ENCODE results near the gene EDDM3A.

The EDDM3A gene

DNA sequence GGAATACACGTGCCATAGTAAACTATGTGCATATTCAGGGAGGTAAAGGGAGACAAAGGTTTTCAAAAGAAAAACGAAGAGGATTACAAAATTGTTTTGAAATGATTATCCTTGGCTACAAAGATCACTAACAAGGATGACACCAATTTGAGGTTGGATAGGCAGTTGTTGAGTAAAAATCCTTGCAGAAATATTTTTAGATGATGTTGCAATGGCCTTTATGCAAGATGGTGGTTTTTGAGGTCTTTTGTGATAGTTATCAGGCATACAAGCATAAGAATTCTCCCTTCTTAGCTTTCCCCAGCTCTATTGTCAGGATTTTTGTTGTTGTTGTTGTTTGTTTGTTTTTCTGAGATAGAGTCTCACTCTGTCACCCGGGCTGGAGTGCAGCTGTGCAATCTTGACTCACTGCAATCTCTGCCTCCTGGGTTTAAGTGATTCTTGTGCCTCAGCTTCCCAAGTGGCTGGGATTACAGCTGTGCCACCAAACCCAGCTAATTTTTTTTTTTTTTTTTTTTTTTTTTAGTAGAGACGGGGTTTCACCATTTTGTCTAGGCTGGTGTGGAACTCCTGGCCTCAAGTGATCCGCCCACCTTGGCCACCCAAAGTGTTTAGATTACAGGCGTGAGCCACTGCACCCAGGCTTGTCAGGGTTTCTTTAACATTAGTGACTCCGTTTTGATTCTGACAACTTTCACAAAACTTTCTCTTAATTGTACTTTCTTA, 49.1 kb downstream of the EDDM3A start:
- H3K4me3 ChIP-seq (ENCODE audit: low read length) = no peak overlapping the region
- TF ChIP-seq, protein P1, sequence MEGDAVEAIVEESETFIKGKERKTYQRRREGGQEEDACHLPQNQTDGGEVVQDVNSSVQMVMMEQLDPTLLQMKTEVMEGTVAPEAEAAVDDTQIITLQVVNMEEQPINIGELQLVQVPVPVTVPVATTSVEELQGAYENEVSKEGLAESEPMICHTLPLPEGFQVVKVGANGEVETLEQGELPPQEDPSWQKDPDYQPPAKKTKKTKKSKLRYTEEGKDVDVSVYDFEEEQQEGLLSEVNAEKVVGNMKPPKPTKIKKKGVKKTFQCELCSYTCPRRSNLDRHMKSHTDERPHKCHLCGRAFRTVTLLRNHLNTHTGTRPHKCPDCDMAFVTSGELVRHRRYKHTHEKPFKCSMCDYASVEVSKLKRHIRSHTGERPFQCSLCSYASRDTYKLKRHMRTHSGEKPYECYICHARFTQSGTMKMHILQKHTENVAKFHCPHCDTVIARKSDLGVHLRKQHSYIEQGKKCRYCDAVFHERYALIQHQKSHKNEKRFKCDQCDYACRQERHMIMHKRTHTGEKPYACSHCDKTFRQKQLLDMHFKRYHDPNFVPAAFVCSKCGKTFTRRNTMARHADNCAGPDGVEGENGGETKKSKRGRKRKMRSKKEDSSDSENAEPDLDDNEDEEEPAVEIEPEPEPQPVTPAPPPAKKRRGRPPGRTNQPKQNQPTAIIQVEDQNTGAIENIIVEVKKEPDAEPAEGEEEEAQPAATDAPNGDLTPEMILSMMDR (conservative IDR thresholded peaks at IDR 0.05; ENCODE audit: low read depth, low read length) = no peak
- no peak for DNase-seq (ENCODE audit: low read depth)

DNA sequence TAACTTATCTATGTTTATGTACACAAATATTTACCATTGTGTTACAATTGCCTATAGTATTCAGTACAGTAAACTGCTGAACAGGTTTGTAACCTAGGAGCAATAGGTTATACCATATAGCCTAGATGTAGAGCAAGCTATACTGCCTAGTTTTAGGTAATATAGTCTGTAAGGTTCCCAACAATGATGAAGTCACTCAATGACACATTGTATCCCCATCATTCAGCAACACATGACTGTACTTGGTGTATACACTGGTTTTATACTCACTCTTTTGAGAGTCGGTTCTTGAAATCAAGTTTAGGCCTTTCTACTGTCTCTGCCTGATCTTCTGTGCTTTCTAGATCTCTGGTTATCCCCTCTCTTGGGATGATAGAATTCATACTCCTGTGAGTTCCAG, 51.5 kb downstream of the EDDM3A start:
- TF ChIP-seq, protein P1 (conservative IDR thresholded peaks at IDR 0.05; ENCODE audit: low read depth, low read length) = no peak
- DNase-seq (ENCODE audit: low read depth) = no peak
- H3K4me3 ChIP-seq (ENCODE audit: low read length) = no peak overlapping the region
